K562 (cell line): Measurements from ENCODE around the gene CBLC. TPM values are rescaled to one million over a fixed set of nuclear protein-coding genes. Genes with fewer than 3 reads are reported as not detected.

Experiments used
- PTTG1 ChIP-seq: fragments of 450-650 bp; IDR thresholded peaks from 2 replicates; pipeline ENCODE4 v1.6.1; 2016; ENCODE audit warnings: low read depth, mild to moderate bottlenecking, missing genetic modification characterization, missing compliant biosample characterization
- STAT5A ChIP-seq: IDR thresholded peaks from 2 replicates; pipeline ENCODE4 v1.6.1; 2012; ENCODE audit warnings: low read length, inconsistent platforms, borderline replicate concordance
- YY1 ChIP-seq, 3 experiments: IDR thresholded peaks; 2 replicates each; pipeline ENCODE4 v1.6.1; 2011; ENCODE audit warnings: low read length in 2 of 3, mild to moderate bottlenecking in 2 of 3, moderate library complexity in 2 of 3, borderline replicate concordance in 1 of 3, control low read depth in 1 of 3, low read depth in 1 of 3; ENCODE audit not compliant: insufficient read depth in 3 of 3, insufficient replicate concordance in 2 of 3, control insufficient read depth in 1 of 3, insufficient read length in 1 of 3; ENCODE audit errors: extremely low read depth in 1 of 3
- ZFX ChIP-seq: sonication (generic); formaldehyde crosslinking; IDR thresholded peaks from 2 replicates; pipeline ENCODE4 v1.8.0; 2022; ENCODE audit warnings: mild to moderate bottlenecking, missing genetic modification reagents, moderate library complexity
- ZNF232 ChIP-seq: sonication (generic); formaldehyde crosslinking; IDR thresholded peaks from 2 replicates; pipeline ENCODE4 v1.8.0; 2022; ENCODE audit warnings: mild to moderate bottlenecking, missing genetic modification reagents
- polyA plus RNA-seq, 8 experiments: library from polyadenylated mRNA; depleted of rRNA in 4 of 8; stranded (reverse) in 5 of 8; unstranded in 3 of 8; fragments of >200 nt; fragmentation: Nextera tagmentation in 2 of 8; fragmentation: Illumina TruSeq in 1 of 8; extraction: Ambion mirVana in 2 of 8; extraction: Trizol in 1 of 8; gene quantifications; 2 replicates each; pipeline versions ENCODE4 v1.2.1 to v1.2.3, GENCODE V29; 2011 to 2014; ENCODE audit warnings: inconsistent platforms in 1 of 8, missing spikeins in 1 of 8
- total RNA-seq, 7 experiments: library from RNA; depleted of rRNA in 6 of 7; stranded (reverse); fragments of >200 nt in 6 of 7; fragmentation: Illumina TruSeq in 2 of 7; extraction: Trizol in 2 of 7; gene quantifications; 2 replicates each; pipeline versions ENCODE4 v1.2.1 to v1.2.3, GENCODE V29; 2011 to 2021; ENCODE audit warnings: low replicate concordance in 1 of 7
- TF ChIP-seq, protein P1 (sequence below): sonication (generic); formaldehyde crosslinking; IDR thresholded peaks from 2 replicates; pipeline ENCODE4 v1.8.0; 2022; ENCODE audit warnings: mild to moderate bottlenecking, missing genetic modification reagents
- TF ChIP-seq, protein P2 (sequence below): fragments of 450-650 bp; IDR thresholded peaks from 2 replicates; pipeline ENCODE4 v1.6.1; 2018; ENCODE audit not compliant: partially characterized antibody
- TF ChIP-seq, protein P3 (sequence below), 3 experiments: fragments of 200-800 bp in 1 of 3; sonication (Bioruptor generic) in 1 of 3; sonication (generic) in 1 of 3; formaldehyde crosslinking in 1 of 3; IDR thresholded peaks; 2 replicates each; pipeline versions ENCODE4 v1.6.1 to v1.8.0; 2016 to 2022; ENCODE audit warnings: mild to moderate bottlenecking in 2 of 3, missing compliant biosample characterization in 2 of 3, missing genetic modification characterization in 2 of 3, missing genetic modification reagents in 1 of 3
- TF ChIP-seq, protein P4 (sequence below): fragments of 200-800 bp; sonication (Bioruptor generic); IDR thresholded peaks from 2 replicates; pipeline ENCODE4 v1.6.1; 2016; ENCODE audit warnings: missing genetic modification characterization, missing compliant biosample characterization

Gene CBLC
- total and polyA plus RNA-seq, 9 of the 15 experiments (the other 6 are each of a cell fraction or from before 2014, with no cell fraction given) = 0.09 TPM; not detected in 8

DNA sequence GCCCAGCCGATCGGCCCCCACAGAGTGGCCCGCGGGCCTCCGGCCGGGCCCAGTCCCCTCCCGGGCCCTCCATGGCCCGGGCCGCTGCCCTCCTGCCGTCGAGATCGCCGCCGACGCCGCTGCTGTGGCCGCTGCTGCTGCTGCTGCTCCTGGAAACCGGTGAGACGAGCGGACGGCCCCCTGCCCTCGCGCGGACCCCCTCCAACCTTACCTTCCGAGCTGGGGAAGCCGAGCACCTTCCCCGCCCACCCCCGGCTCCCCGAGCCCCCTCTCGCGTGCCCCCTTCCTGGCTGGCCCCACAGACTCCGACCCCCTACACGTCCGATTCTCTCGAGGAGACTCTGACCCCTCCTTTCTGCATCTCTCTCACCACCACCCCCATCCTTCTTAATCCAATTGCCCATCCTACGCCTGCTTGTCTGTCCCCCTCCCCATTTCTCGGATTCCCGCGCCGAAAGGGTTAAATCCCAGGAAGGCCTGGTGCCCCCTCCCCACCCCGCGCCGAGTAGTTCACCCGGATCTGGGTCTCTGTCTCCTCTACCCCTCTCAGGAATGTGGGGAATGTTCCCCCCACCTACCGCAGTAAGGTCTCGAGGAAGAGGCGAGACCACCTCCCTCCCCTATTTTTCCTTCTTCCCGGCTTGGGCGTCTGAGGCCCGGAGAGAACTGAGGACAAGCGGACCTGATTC, 68.9 kb downstream of the CBLC start (continued):
- TF ChIP-seq, protein P1, sequence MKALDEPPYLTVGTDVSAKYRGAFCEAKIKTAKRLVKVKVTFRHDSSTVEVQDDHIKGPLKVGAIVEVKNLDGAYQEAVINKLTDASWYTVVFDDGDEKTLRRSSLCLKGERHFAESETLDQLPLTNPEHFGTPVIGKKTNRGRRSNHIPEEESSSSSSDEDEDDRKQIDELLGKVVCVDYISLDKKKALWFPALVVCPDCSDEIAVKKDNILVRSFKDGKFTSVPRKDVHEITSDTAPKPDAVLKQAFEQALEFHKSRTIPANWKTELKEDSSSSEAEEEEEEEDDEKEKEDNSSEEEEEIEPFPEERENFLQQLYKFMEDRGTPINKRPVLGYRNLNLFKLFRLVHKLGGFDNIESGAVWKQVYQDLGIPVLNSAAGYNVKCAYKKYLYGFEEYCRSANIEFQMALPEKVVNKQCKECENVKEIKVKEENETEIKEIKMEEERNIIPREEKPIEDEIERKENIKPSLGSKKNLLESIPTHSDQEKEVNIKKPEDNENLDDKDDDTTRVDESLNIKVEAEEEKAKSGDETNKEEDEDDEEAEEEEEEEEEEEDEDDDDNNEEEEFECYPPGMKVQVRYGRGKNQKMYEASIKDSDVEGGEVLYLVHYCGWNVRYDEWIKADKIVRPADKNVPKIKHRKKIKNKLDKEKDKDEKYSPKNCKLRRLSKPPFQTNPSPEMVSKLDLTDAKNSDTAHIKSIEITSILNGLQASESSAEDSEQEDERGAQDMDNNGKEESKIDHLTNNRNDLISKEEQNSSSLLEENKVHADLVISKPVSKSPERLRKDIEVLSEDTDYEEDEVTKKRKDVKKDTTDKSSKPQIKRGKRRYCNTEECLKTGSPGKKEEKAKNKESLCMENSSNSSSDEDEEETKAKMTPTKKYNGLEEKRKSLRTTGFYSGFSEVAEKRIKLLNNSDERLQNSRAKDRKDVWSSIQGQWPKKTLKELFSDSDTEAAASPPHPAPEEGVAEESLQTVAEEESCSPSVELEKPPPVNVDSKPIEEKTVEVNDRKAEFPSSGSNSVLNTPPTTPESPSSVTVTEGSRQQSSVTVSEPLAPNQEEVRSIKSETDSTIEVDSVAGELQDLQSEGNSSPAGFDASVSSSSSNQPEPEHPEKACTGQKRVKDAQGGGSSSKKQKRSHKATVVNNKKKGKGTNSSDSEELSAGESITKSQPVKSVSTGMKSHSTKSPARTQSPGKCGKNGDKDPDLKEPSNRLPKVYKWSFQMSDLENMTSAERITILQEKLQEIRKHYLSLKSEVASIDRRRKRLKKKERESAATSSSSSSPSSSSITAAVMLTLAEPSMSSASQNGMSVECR = no peak
- TF ChIP-seq STAT5A (no peak), ZNF232 (CRISPR knock-in tag) (no peak), YY1 (IDR thresholded peaks at IDR 0.05; ENCODE audit: borderline replicate concordance in 1 of 3, control insufficient read depth in 1 of 3, extremely low read depth in 1 of 3, insufficient read depth in 3 of 3, insufficient read length in 1 of 3, insufficient replicate concordance in 2 of 3, low read depth in 1 of 3, low read length in 2 of 3) (peak in 2 of 3 experiments; percentile 3 to 56), PTTG1 (tag) (no peak), ZFX (CRISPR knock-in tag) (peak; percentile 85)
- TF ChIP-seq, protein P2, sequence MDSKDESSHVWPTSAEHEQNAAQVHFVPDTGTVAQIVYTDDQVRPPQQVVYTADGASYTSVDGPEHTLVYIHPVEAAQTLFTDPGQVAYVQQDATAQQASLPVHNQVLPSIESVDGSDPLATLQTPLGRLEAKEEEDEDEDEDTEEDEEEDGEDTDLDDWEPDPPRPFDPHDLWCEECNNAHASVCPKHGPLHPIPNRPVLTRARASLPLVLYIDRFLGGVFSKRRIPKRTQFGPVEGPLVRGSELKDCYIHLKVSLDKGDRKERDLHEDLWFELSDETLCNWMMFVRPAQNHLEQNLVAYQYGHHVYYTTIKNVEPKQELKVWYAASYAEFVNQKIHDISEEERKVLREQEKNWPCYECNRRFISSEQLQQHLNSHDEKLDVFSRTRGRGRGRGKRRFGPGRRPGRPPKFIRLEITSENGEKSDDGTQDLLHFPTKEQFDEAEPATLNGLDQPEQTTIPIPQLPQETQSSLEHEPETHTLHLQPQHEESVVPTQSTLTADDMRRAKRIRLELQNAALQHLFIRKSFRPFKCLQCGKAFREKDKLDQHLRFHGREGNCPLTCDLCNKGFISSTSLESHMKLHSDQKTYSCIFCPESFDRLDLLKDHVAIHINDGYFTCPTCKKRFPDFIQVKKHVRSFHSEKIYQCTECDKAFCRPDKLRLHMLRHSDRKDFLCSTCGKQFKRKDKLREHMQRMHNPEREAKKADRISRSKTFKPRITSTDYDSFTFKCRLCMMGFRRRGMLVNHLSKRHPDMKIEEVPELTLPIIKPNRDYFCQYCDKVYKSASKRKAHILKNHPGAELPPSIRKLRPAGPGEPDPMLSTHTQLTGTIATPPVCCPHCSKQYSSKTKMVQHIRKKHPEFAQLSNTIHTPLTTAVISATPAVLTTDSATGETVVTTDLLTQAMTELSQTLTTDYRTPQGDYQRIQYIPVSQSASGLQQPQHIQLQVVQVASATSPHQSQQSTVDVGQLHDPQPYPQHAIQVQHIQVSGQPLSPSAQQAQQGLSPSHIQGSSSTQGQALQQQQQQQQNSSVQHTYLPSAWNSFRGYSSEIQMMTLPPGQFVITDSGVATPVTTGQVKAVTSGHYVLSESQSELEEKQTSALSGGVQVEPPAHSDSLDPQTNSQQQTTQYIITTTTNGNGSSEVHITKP = no peak
- TF ChIP-seq, protein P3, sequence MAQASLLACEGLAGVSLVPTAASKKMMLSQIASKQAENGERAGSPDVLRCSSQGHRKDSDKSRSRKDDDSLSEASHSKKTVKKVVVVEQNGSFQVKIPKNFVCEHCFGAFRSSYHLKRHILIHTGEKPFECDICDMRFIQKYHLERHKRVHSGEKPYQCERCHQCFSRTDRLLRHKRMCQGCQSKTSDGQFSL (CRISPR knock-in tag; IDR thresholded peaks at IDR 0.05) = 0 out of 2 replicates have a peak, but pooled peaks have one; percentile 42
- TF ChIP-seq, protein P3 (tag; IDR thresholded peaks at IDR 0.05) = no peak
- TF ChIP-seq, protein P4, sequence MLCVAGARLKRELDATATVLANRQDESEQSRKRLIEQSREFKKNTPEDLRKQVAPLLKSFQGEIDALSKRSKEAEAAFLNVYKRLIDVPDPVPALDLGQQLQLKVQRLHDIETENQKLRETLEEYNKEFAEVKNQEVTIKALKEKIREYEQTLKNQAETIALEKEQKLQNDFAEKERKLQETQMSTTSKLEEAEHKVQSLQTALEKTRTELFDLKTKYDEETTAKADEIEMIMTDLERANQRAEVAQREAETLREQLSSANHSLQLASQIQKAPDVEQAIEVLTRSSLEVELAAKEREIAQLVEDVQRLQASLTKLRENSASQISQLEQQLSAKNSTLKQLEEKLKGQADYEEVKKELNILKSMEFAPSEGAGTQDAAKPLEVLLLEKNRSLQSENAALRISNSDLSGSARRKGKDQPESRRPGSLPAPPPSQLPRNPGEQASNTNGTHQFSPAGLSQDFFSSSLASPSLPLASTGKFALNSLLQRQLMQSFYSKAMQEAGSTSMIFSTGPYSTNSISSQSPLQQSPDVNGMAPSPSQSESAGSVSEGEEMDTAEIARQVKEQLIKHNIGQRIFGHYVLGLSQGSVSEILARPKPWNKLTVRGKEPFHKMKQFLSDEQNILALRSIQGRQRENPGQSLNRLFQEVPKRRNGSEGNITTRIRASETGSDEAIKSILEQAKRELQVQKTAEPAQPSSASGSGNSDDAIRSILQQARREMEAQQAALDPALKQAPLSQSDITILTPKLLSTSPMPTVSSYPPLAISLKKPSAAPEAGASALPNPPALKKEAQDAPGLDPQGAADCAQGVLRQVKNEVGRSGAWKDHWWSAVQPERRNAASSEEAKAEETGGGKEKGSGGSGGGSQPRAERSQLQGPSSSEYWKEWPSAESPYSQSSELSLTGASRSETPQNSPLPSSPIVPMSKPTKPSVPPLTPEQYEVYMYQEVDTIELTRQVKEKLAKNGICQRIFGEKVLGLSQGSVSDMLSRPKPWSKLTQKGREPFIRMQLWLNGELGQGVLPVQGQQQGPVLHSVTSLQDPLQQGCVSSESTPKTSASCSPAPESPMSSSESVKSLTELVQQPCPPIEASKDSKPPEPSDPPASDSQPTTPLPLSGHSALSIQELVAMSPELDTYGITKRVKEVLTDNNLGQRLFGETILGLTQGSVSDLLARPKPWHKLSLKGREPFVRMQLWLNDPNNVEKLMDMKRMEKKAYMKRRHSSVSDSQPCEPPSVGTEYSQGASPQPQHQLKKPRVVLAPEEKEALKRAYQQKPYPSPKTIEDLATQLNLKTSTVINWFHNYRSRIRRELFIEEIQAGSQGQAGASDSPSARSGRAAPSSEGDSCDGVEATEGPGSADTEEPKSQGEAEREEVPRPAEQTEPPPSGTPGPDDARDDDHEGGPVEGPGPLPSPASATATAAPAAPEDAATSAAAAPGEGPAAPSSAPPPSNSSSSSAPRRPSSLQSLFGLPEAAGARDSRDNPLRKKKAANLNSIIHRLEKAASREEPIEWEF (CRISPR knock-in tag) = no peak
